CD4-positive, alpha-beta T cell (primary cell): Measurements from ENCODE around the gene CEP104. TPM values are rescaled to one million over a fixed set of nuclear protein-coding genes. Genes with fewer than 3 reads are reported as not detected.
A peak's percentile ranks its signal among the peaks of the same experiment; 100 is the strongest.
"Not testable (repeated sequence)": the region's sequence is repeated elsewhere in the genome, so short reads cannot be mapped to it uniquely, and the experiment has no call there.

Source experiments
- ATAC-seq: fragments of 200-7000 bp; cut with Tn5 transposase; one replicate; pipeline ENCODE4 v1.10.0; 2022; ENCODE audit warnings: mild to moderate bottlenecking; ENCODE audit not compliant: poor library complexity
- CTCF ChIA-PET: fragments of 350-600 bp; sonication (Branson Sonifier 250); formaldehyde crosslinking; loops from one replicate; lab custom pipeline; 2021; ENCODE audit warnings: antibody characterized with exemption, inconsistent platforms; lab: Charles Lee
- POLR2A ChIA-PET: fragments of 350-600 bp; sonication (Branson Sonifier 250); formaldehyde crosslinking; loops from one replicate; lab custom pipeline; 2021; ENCODE audit warnings: antibody characterized with exemption, inconsistent platforms; lab: Charles Lee
- DNase-seq, 14 experiments: peaks; one replicate each; pipeline ENCODE4 v3.0.0-alpha.2; 2013 to 2020; ENCODE audit warnings: mixed read lengths in 2 of 14
- H3K27ac ChIP-seq, 2 donors: one replicate each; pipeline versions ENCODE4 v1.5.1 to v1.7.0; 2013; ENCODE audit warnings: low read length in 2 of 2, low read depth in 1 of 2, mild to moderate bottlenecking in 1 of 2
- H3K27me3 ChIP-seq, 2 experiments: 1 replicate in 1 of 2; 2 replicates in 1 of 2; pipeline versions ENCODE4 v1.6.1 to v1.7.0; 2013; ENCODE audit warnings: low read length in 2 of 2, control low read depth in 1 of 2, mild to moderate bottlenecking in 1 of 2, moderate library complexity in 1 of 2; ENCODE audit not compliant: insufficient read depth in 2 of 2, control insufficient read depth in 1 of 2
- H3K36me3 ChIP-seq: one replicate; pipeline ENCODE4 v1.6.1; 2013; ENCODE audit warnings: low read length, control low read depth; ENCODE audit not compliant: insufficient read depth
- H3K4me1 ChIP-seq: one replicate; pipeline ENCODE4 v1.6.1; 2013; ENCODE audit warnings: low read length, control low read depth; ENCODE audit not compliant: insufficient read depth
- H3K4me3 ChIP-seq: one replicate; pipeline ENCODE4 v1.5.1; 2013; ENCODE audit warnings: mild to moderate bottlenecking, low read length, moderate library complexity
- H3K9me3 ChIP-seq, 2 experiments: 1 replicate in 1 of 2; 2 replicates in 1 of 2; pipeline versions ENCODE4 v1.6.1 to v1.7.0; 2013; ENCODE audit warnings: low read length in 2 of 2, mild to moderate bottlenecking in 2 of 2, control low read depth in 1 of 2, moderate library complexity in 1 of 2; ENCODE audit not compliant: control insufficient read depth in 1 of 2, insufficient read depth in 1 of 2
- H3K27ac Mint-ChIP-seq: one replicate; pipeline ENCODE4 v1.8.0; 2020; ENCODE audit warnings: mixed read lengths
- H3K27me3 Mint-ChIP-seq: one replicate; pipeline ENCODE4 v1.8.0; 2021; ENCODE audit warnings: mixed read lengths
- H3K36me3 Mint-ChIP-seq: one replicate; pipeline ENCODE4 v1.8.0; 2021; ENCODE audit warnings: low read depth, mixed read lengths
- H3K4me1 Mint-ChIP-seq: one replicate; pipeline ENCODE4 v1.8.0; 2021; ENCODE audit warnings: low read depth, mixed read lengths
- H3K4me3 Mint-ChIP-seq: one replicate; pipeline ENCODE4 v1.8.0; 2020; ENCODE audit warnings: mild to moderate bottlenecking, mixed read lengths
- H3K9me3 Mint-ChIP-seq: one replicate; pipeline ENCODE4 v1.8.0; 2020; ENCODE audit warnings: mixed read lengths
- intact Hi-C, 2 experiments: fragments of 100-400 bp; cut with DNase I in 1 of 2; cut with micrococcal nuclease in 1 of 2; formaldehyde crosslinking; loops; one replicate each; pipeline versions ENCODE4 v1.15.1 to v1.9.0; 2023 to 2025; cut with DNase I, micrococcal nuclease
- total RNA-seq, 174 experiments: library from RNA in 2 of 174; stranded (reverse) in 2 of 174; gene quantifications; one replicate each; pipeline ENCODE4 v1.2.3 and lab custom pipeline; 2021 to 2026
- TF ChIP-seq, protein P1 (sequence below): fragments of 200-600 bp; IDR thresholded peaks from one replicate; pipeline ENCODE4 v1.8.0; 2022; ENCODE audit warnings: antibody characterized with exemption, mild to moderate bottlenecking

Gene CEP104
- total RNA-seq, 2 experiments from 2014 or later: 16.6 to 20.5 TPM

DNA sequence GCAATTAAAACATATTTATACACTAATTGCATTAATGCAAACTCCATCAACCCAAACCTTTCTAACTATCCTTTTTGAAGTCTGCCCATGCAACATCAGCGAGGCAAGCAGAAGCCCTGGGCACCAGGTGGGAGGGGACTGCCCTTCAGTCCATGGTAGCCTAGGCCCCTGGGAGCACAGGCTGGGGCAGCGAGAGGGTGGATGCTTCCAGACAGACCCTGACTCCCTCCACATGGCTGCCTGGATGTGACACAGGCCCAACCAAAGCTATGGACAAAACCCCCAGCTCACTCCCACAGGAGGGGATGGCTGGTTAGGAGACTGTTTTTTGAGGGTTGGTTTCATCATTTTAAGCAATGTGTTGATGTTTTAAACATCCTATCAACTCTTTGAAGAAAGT, 42.9 kb downstream of the CEP104 start:
- H3K4me1 ChIP-seq: no peaks in the 10 kb centered on the region
- Mint-ChIP-seq H3K4me1 (no peaks in the 10 kb centered on the region), H3K4me3 (no peak overlapping the region), H3K9me3 (no peaks in the 10 kb centered on the region), H3K27ac (no peak overlapping the region), H3K27me3 (no peaks in the 10 kb centered on the region), H3K36me3 (peaks cover 21% of the 10 kb centered on the region)
- peaks cover 0 to 5% of the 10 kb centered on the region in 2 experiments for H3K9me3 ChIP-seq
- intact Hi-C loops: no loop called here
- H3K27me3 ChIP-seq: no peaks in the 10 kb centered on the region
- DNase-seq (no peak), ATAC-seq (no peak)
- TF ChIP-seq, protein P1, sequence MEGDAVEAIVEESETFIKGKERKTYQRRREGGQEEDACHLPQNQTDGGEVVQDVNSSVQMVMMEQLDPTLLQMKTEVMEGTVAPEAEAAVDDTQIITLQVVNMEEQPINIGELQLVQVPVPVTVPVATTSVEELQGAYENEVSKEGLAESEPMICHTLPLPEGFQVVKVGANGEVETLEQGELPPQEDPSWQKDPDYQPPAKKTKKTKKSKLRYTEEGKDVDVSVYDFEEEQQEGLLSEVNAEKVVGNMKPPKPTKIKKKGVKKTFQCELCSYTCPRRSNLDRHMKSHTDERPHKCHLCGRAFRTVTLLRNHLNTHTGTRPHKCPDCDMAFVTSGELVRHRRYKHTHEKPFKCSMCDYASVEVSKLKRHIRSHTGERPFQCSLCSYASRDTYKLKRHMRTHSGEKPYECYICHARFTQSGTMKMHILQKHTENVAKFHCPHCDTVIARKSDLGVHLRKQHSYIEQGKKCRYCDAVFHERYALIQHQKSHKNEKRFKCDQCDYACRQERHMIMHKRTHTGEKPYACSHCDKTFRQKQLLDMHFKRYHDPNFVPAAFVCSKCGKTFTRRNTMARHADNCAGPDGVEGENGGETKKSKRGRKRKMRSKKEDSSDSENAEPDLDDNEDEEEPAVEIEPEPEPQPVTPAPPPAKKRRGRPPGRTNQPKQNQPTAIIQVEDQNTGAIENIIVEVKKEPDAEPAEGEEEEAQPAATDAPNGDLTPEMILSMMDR: no peak
- peaks cover 27% of the 10 kb centered on the region for H3K36me3 ChIP-seq
- POLR2A ChIA-PET: no interaction called here
- no peak overlapping the region for H3K27ac ChIP-seq
- no peak overlapping the region for H3K4me3 ChIP-seq
- CTCF ChIA-PET: no interaction called here

DNA sequence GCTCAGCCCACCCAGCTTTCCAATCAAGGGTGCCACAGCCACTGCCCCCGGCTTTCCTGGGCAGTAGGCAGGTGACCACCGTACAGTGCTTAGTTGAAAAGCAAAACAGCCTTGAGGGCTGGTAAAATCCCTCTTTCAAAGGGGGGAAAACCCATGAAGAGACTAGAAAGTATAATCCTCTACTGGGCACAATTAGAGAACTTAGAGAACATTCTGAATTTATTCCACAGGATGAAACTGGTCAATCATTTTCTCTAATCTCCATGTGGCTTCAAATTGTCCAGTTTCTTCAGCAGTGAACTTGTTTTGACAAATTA, 45.5 kb downstream of the CEP104 start:
- Histone ChIP-seq H3K4me3 (no peak overlapping the region), H3K27ac (no peak overlapping the region), H3K9me3 (peaks cover 0 to 2% of the 10 kb centered on the region in 2 experiments), H3K27me3 (peaks cover 0 to 3% of the 10 kb centered on the region in 2 experiments), H3K4me1 (no peaks in the 10 kb centered on the region), H3K36me3 (peaks cover 23% of the 10 kb centered on the region)
- intact Hi-C loops: no loop called here
- Mint-ChIP-seq H3K4me1 (no peaks in the 10 kb centered on the region), H3K27me3 (peaks cover 4% of the 10 kb centered on the region), H3K9me3 (no peaks in the 10 kb centered on the region), H3K27ac (no peak overlapping the region), H3K4me3 (no peak overlapping the region), H3K36me3 (peaks cover 15% of the 10 kb centered on the region)
- ATAC-seq: no peak
- CTCF ChIA-PET: no interaction called here
- POLR2A ChIA-PET: no interaction called here
- DNase-seq: no peak
- TF ChIP-seq, protein P1: no peak

DNA sequence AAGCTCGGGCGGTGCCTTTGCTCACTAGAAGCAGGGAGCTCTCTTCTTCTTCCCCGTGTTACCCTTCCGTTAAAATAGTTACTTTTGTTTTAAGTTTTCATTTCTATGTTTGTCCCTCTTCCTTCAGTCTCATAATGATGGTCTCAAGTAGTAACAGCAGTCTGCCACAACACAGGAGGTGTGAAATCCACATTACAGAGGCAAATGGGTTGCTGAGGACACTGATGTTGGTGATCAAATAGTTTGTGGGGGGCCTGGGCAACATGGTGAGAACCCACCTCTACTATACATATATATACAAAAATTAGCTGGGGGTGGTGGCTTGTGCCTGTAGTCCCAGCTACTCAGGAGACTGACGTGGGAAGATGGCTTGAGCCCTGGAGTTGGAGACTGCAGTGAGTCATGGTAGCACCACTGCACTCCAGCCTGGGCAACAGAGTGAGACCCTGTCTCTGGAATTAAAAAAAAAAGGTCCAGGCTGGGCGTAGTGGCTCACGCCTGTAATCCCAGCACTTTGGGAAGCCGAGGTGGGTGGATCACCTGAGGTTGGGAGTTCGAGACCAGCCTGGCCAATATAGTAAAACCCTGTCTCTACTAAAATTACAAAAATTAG, 46.8 kb downstream of the CEP104 start:
- H3K9me3 Mint-ChIP-seq, H3K27ac ChIP-seq, H3K27ac Mint-ChIP-seq, ATAC-seq, H3K27me3 Mint-ChIP-seq, H3K4me1 Mint-ChIP-seq, POLR2A ChIA-PET, H3K4me3 ChIP-seq, H3K4me3 Mint-ChIP-seq, intact Hi-C loops, H3K9me3 ChIP-seq, H3K36me3 Mint-ChIP-seq, H3K27me3 ChIP-seq, CTCF ChIA-PET, H3K4me1 ChIP-seq: not testable (repeated sequence)
- H3K36me3 ChIP-seq: peaks cover 12% of the 10 kb centered on the region
- DNase-seq: peak in 1 of 14 experiments; percentile 21

DNA sequence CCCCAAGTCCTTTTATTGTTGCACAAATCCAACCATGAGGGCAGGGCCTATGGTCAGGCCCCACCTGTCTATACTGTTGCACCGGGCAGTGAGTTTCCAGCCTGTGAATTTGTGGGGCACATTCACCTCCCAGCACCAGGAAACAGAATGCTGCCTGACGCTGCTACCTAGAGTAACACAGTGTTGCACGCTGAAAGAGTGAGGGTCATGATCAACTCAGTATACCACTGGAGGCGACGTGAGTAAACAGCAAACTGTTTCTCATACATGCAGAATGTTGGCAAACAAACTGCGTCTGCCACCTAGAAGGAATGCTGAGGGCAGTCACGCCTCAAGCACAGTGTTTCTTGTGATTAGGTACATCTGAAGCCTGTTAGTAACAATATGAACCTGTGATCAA, 47.3 kb downstream of the CEP104 start:
- H3K36me3 Mint-ChIP-seq: no peaks in the 10 kb centered on the region
- H3K27me3 ChIP-seq: peaks cover 0 to 3% of the 10 kb centered on the region in 2 experiments
- DNase-seq: peak in 1 of 14 experiments; percentile 15
- no peak overlapping the region for H3K27ac Mint-ChIP-seq
- no peaks in the 10 kb centered on the region for H3K4me1 Mint-ChIP-seq
- no peak overlapping the region for H3K4me3 Mint-ChIP-seq
- no peak for ATAC-seq
- H3K27me3 Mint-ChIP-seq: peaks cover 8% of the 10 kb centered on the region
- no peaks in the 10 kb centered on the region for H3K9me3 Mint-ChIP-seq
- ChIA-PET CTCF (no interaction called here), POLR2A (no interaction called here)
- no peak overlapping the region for H3K4me3 ChIP-seq
- peaks cover 7% of the 10 kb centered on the region for H3K36me3 ChIP-seq
- intact Hi-C loops: no loop called here
- no peak overlapping the region for H3K27ac ChIP-seq
- no peaks in the 10 kb centered on the region for H3K4me1 ChIP-seq
- TF ChIP-seq, protein P1: no peak
- no peaks in the 10 kb centered on the region for H3K9me3 ChIP-seq
